ENCODE results near the gene SAMD4B.

GRCh38 chr19:39413272-39413910, 71.2 kb downstream of the SAMD4B start:
- TF ChIP-seq SRSF9 (IDR thresholded peaks at IDR 0.05; ENCODE audit: borderline replicate concordance, low read depth, low read length) (no peak), NFYB (IDR thresholded peaks at IDR 0.05; ENCODE audit: extremely low read depth, insufficient read length) (no peak), TCF15 (CRISPR knock-in tag; IDR thresholded peaks at IDR 0.05) (no peak), POLR2A (conservative IDR thresholded peaks at IDR 0.05) (no peak), TAF1 (IDR thresholded peaks at IDR 0.05; ENCODE audit: control insufficient read depth, extremely low read depth, insufficient read depth, low read length, severe bottlenecking) (no peak), ZNF707 (CRISPR knock-in tag; conservative IDR thresholded peaks at IDR 0.05) (no peak), TGIF2 (CRISPR knock-in tag; IDR thresholded peaks at IDR 0.05) (no peak), ZKSCAN1 (IDR thresholded peaks at IDR 0.05; ENCODE audit: low read depth, low read length) (no peak), CTCF (IDR thresholded peaks at IDR 0.05 in 2 of 3, conservative IDR thresholded peaks at IDR 0.05 in 1 of 3; ENCODE audit: insufficient read depth in 2 of 3, low read depth in 1 of 3, low read length in 3 of 3) (no peak), TARDBP (IDR thresholded peaks at IDR 0.05) (no peak), BRF2 (IDR thresholded peaks at IDR 0.05; ENCODE audit: borderline replicate concordance, insufficient read depth, insufficient read length) (no peak), DLX4 (CRISPR knock-in tag; IDR thresholded peaks at IDR 0.05) (no peak)

All from K562 (cell line).